HG03066 (cell line): ENCODE measurements around the gene NTSR1.

Experiments
- ATAC-seq: cut with Tn5 transposase; IDR thresholded peaks from one replicate; pipeline ENCODE4 v1.9.1; 2021; ENCODE audit warnings: low read depth; ENCODE audit not compliant: unreplicated experiment

Gene NTSR1

DNA sequence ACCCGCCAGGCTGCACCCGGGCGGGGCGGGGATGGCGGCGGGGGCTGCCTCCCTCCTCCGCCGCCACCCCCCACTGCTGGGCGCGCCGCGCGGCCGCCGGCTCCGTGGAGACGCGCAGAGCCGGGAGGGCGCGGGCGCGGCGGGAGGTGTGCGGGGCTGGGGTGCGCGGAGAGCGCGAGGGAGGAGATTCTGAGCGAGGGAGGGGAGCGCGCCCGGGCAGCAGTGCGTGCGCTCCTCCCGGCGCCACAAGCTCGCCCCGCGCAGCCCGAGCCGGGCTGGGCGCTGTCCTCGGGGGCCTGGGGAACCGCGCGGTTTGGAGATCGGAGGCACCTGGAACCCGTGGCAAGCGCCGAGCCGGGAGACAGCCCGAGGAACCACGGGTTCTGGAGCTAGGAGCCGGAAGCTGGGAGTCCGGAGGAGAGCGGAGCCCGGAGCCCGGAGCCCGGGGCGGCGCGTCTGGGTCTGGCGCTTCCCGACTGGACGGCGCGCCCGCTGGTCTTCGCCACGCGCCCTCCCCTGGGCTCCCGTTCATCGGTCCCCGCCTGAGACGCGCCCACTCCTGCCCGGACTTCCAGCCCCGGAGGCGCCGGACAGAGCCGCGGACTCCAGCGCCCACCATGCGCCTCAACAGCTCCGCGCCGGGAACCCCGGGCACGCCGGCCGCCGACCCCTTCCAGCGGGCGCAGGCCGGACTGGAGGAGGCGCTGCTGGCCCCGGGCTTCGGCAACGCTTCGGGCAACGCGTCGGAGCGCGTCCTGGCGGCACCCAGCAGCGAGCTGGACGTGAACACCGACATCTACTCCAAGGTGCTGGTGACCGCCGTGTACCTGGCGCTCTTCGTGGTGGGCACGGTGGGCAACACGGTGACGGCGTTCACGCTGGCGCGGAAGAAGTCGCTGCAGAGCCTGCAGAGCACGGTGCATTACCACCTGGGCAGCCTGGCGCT is at the start of gene NTSR1:
NTSR1 (plus strand) TSS at position 246 of the 946 bp plus-strand sequence; CDS start at position 618, 372 bp downstream.
- no peak for ATAC-seq

DNA sequence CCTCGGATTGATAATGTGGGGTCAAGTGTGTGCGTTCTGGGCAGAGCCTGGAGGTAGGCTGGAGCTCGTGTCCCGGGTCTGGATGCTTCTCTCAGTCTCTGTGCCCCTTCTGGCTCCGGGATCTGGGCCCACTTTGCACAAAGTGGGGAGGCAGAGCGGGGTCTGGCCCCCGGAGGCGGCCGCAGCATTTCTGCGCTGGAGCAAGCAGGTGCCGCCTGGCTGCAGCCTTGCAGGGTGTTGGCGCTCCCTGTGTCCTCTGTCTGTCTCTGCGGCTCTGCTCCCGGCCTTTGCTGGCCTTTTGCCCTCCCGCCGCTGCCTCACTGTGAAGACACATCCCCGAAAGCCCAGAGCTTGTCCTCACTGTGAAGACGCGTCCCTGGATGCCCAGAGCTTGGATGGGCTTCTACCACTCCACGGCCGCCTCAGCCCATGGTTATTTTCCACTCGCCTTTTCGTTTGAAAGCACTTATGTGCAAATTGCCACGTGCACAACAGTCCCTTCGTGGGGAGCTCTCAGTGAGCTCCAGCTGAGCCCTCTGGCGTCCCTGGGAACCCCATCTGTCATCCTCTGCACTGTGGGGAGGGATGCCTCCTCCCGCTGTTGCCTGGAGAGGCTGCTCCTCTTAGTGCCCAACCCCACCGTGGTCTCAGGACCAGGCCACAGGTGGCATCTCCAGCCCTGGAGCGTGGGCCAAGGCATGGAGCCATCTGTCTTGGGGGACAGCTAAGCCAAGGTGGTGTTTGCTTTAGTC is 49.0 kb upstream of the NTSR1 start:
- no peak for ATAC-seq

DNA sequence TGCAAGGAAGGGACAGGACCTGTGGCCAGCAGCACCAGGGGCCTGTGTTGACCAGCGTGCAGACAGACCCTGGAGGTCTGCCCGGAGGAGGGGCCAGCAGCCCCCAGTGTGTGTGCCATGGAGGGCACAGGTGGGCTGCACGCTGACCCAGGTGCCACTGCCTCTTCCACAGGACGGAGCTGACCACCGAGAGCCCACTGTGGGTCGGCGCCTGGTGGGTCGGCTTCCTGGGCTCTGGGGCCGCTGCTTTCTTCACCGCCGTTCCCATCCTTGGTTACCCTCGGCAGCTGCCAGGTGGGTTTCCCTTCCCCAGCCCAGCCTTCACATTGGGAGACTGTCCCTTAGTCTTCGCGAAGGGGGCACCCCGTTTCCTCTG is 48.4 kb upstream of the NTSR1 start:
- ATAC-seq, result no peak

DNA sequence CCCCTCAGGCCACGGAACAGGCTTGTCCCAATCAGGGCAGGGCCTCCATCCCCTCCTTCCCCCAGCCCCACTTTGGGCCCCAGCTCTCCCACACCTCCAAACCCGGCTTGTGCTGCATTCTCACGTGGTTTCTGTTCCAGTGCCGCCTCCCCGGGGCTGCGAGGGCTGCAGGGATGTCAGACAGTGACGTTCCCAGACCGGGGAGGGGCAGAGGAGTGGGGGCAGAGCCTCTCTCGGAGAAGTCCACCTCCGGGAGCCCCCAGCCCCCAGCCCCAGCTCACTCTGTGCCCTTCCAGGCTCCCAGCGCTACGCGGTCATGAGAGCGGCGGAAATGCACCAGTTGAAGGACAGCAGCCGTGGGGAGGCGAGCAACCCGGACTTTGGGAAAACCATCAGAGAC is 47.9 kb upstream of the NTSR1 start:
- no peak for ATAC-seq

DNA sequence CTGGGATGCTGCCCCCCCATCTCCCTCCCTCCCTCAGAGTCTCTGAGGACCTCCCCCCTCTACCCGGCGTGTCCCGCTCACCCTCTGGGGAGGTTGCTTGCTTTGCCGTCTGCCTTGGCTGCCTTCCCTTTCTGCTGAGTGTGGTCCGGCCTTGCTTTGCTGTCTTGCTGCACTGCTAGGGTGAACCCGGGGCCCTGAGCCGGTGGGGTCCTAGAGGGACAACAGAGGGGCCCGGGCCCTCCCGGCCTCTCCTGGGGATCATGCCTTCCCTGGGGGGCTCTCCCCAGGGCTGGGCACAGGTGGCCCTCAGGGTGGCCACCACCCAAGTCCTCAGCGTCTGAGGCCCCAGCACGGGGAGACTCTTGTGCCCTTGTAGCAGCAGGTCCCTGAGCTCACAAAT is 47.0 kb upstream of the NTSR1 start:
- ATAC-seq, result no peak

DNA sequence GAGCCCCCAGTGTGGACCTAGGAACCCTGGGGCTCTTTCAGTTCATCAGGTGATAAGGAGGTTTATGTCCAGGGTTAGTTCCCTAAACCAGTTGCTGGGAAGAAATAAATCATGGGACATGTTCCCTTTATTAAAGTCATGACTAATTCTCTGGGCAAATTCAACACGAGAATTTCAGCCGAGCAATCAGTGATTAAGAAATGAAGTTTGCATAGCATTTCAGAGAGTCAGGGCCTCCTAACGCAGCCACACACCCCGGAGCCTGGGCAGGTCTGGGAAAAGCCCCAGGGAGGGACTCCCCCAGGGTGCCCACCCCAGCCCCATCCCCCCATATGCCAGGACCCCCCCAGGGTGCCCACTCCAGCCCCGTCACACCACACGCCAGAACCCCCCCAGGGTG is 46.2 kb upstream of the NTSR1 start:
- ATAC-seq, result no peak

DNA sequence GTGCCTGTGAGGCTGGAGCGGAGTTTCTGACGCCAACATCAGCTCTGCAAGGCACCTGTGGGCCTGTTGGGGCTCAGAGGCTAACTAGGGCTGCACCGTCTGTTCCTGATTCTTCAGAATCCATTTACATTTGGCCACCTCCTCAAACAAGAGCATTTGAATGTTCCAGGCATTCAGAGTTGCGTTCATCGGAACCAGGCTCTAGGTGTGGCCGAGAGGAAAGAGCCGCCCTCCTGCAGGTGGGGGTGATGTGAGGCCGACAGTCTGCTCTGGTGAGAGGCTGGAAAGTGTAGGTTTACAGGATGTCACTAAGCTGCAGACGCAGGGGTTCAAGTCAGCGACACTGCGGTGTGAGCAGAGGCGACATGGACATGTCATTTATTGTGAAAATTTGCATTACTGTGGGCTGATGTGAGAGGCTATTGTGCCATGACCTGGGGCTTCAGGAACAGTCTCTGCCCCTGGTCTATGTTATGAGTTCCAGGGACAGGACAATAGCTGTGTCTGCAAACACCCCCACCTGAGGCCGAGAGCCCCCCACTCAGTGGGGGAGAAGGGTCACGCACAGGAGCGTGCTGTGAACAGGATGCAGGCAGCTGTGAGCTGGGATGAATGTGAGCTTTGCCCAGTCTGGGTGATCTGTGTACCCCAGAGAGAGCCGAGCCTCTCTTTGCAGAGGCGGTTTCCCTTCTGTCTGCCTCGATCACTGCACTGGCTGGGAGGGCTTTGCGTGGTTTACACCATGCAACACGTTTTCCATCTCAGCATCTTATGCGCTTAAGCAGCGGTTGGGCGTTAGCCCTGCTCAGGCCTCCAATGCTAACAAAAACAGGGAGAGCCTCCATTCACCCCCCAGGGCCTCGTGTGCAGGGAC is 45.3 kb upstream of the NTSR1 start:
- no peak for ATAC-seq

DNA sequence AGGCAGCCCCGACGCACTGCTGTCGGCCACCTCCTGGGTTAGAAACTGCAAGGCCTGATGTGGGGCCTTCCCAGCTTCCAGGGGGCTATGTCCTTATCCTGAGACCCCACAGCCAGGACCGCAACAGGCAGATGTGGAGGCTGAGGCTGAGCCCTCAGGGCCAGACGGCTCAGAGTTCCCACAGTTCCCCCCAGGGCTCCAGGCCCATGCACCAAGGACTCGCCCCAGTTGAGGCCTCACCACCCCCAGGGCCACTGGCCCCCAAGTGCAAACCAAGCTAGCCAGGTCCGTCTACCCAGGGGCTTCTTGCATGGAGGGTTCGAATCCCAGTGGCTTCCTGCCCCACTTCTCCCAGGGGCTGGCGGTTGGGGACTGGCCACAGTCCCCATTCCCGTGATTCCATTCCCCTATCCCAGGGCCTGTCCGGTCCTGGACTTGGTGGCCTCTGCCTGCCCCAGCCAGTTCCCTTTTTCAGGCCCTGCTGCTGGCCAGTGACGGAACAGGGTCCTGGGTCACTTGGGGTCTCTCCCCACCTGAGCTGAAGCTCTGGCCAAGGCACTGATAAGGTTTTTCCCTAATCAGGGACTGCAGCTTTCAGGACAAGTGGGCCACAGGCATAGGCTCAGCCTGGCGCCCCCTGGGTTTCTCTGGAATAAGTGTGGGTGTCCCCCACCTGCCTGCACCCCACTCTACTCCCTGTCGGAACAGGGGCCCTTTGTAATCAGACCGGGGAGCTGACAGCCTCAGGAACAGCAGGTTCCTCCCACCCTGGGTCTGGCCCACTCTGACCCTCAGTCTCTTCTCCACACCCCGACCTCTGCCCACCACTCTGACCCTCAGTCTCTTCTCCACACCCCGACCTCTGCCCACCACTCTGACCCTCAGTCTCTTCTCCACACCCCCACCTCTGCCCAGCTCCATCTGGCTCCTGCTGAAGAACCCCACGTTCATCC is 44.3 kb upstream of the NTSR1 start:
- no peak for ATAC-seq

DNA sequence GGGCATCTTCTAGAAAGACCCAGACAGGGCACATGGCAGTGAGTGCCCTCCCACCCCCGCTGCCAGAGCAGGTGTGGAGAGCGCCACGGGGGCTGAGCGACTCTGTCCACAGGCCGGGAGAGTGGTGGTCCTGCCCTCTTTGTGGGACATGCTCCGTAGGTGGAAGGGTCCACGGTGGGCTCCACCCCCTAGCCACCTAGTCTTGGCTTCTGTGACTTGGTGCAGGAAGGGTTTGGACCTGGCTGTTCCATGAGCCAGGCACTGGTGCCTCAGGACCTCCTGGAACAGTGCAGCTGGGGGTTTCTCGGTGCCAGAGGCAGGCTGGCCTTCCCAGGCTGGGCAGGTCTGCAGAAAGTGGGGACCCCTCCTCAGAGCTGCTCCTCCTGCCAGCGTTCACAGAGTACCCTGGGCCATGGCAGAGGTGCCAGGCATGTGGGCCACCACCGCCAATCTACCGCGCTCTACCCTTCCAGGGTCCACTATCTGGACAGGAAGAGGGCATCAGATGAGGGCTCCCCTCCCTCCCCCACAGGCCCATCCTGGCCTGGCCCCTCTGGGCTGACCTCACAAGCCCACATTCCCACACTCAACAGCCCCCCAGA is 43.4 kb upstream of the NTSR1 start:
- ATAC-seq, result no peak

DNA sequence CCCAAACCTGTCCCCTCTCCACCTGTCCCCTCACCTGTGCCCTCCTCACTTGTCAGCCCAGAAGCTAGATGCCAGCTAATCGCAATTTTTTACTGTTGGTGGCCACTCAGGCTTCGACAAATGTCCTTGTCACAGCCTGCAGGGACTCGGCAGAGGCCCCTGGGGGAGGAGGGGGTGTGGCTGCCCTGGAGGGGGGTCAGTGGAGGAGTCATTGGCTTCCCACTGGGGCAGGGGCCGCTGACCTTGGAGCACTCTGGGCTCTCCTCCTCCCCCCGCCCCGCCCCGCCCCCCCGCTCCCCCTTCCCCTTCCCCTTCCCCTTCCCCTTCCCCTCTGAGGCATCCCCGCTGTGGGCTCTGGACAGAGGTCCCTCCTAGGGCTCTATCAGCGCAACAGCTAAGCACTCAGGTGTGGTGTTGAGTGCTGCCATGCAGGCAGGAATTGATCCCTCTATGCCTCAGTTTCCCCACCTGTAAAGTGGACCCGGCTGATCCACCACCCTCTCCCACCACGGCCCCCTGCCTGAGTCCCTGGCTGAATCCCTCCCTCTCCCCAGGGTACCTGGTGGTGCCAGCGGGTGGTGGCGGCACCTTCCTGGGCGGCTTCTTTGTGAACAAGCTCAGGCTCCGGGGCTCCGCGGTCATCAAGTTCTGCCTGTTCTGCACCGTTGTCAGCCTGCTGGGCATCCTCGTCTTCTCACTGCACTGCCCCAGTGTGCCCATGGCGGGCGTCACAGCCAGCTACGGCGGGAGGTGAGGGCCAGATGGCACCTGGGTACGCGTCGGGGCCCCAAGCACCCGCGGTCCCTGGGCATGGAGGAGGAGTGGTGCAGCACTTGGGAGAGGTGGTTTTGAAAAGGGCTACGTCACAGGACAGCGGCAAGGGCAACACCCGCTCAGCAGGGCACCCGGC is 42.6 kb upstream of the NTSR1 start:
- ATAC-seq, result no peak

DNA sequence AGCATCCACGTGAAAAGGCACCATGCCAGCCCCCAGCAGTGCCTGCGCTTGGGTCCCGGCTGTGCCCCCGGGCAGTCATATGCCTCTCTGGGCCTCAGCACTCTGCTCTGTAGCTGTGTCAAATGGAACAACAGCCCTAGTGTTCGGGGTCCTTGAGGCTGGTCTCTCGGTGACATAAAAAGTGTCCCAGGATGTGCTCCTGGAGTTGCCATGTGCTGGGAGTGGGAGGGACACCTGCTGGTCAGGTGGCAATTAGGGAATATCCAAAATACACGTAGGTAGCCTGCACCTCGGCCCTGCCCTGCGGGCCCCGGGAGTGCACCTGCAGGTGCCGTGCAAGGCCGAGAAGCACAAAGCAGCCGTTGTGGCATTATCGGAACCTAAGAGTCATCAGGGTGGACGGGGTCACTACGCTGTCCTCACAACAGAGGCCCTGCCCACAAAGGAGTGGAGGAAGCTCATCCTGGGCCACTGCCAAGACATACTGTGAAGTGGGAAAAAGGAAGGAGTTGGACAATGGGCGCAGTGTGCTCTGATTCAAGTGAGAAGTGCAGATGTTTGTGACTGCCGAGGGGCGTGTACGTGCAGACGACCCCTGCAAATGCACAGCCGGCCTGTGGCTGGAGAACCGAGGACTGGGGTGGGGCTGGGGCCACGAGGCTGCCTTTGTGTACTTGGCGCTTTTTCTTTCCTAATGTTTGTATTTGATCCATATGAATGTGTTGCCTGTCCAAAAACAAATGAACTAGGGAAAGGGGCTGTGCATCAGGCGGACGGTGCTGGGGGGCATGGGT is 41.7 kb upstream of the NTSR1 start:
- no peak for ATAC-seq

DNA sequence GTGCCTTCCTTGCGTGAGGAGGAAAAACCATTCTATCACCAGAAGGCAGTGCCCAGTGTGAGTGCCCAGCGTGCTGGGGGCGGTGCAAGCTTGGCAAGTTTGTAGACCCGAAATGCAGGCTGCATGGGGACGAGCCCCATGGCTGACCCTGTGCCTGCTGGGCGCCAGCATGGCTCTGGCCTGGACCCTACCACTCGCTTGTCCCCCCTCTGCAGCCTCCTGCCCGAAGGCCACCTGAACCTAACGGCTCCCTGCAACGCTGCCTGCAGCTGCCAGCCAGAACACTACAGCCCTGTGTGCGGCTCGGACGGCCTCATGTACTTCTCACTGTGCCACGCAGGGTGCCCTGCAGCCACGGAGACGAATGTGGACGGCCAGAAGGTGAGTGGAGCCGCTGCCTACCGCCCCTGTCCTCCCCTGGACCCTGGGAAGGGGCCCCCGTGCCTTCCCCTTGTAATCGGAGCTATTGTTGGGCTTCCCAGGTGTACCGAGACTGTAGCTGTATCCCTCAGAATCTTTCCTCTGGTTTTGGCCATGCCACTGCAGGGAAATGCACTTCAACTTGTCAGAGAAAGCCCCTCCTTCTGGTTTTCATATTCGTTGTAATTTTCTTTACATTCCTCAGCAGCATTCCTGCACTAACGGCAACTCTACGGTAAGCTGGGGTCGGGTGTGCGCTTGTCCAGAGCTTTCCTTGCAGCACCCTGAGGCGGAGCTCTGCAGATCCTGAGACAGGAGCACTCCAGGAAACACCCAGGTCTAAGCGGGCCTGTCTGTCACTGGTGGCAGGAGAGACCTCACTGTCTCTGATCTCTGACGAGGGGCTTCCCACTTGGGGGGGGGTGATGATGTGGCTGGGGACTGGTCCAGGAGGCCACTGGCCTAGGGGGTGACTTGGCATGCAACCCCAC is 40.9 kb upstream of the NTSR1 start:
- no peak for ATAC-seq

DNA sequence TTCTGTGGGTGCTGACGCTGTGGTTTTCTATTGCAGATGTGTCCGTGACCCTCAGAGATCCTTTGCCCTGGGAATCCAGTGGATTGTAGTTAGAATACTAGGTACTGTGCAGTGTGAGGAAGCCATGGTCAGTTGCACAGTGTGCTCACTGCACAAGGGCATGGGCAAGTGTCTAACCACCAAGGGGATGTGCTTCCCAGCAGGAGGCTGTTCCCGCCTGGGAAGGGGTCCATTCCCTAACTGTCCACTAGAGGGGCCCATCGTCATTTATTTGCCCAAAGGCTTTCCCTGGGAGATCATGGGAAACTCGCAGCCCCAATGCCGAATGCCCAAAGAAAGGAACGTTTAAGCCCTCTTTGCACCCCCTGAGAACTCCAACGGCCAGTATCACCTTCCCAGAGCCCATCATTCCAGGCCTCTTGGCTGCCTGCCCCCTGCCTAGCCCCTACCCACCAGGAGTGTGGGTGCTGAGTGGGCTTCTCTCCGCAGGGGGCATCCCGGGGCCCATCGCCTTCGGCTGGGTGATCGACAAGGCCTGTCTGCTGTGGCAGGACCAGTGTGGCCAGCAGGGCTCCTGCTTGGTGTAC is 40.1 kb upstream of the NTSR1 start:
- ATAC-seq, result no peak

DNA sequence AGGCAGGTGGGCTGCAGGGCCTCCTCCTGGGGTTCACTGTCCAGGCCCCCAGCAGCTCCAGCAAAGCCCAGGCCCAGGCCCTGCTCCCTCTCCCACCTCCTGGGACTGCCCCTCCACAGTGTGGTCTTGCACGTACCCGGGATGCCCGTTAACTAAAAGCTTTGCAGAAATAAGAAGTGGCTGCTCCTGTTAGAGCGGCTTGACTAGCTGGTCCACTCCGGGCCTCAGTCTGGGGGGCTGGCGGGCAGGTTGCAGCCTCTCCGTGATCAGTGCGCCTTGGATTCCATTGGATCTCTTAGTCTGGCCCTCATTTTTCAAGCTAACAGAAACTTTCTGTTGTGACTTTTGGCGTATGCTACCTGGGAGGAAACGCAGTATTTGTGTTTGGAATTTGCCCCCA is 39.4 kb upstream of the NTSR1 start:
- ATAC-seq, result no peak

DNA sequence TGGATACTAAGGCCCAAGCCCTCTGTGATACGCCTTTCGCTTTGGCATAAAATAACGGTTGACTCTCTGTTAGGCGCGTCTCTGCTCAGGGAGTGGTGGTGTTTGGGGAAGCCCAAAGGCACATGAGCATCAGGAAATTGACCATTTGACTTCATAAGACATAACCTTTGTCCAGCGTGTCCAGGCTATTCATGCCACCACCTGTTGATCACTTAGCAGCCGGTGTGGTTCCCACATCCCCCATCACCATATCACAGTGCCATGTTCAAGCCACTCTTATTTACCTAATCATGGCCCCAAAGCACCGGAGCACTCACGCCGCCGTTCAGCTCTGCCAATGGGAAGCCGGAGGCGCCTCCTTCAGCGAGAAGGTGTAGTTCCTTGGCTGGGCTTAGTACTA is 38.5 kb upstream of the NTSR1 start:
- no peak for ATAC-seq

DNA sequence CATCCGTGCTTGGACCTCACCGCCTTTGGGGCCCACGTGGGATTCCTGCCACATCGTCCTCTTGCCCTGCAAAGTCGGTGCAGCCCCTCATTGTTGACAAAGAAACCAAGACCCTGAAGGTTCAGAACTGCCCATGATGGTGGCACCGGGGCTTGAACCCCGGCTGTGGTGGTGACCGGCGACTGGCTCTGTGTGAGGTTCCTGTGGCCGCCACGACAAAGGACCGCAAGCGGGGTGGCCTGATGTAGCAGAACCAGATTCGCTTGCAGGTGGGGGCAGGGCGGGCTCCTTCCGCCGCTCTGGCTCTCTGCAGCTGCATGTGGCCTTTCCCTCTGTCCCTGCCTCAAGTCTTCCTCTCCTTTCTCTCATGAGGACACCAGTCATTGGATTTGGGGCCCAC is 37.6 kb upstream of the NTSR1 start:
- no peak for ATAC-seq
